ENCODE measurements around the gene LY9.

Gene LY9

DNA sequence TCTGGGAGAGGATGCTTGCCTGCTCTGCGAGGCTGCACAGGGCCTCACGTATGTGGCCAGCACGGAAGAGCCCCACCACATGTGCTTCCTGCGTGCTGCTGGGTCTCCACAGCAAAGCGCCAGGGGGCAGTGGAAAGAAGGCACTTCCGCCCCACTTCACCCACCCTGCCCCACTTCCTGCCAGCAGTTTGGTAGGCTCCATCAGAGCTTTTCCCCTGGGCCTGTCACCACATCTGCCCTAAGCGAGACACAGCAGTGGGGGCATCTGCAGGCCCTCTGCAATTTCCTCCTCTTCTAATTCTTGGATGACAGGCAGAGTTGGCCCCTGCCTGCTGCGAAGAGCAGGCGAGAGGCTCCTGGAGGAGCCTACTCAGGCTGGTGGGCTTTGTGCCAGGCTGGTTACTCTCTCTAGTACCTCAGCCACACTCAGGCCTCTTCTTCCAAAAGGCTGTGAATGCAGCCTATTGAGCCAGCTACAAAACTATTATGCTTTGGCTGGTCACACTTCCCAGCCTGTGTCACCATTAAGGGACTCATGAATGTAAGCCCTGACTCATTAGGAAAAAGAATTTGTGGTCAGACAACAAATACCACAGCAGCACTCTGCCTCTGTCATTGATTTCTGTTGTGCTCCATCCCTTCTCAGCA lies 41.7 kb downstream of the LY9 start:
- DNase-seq: no peak

DNA sequence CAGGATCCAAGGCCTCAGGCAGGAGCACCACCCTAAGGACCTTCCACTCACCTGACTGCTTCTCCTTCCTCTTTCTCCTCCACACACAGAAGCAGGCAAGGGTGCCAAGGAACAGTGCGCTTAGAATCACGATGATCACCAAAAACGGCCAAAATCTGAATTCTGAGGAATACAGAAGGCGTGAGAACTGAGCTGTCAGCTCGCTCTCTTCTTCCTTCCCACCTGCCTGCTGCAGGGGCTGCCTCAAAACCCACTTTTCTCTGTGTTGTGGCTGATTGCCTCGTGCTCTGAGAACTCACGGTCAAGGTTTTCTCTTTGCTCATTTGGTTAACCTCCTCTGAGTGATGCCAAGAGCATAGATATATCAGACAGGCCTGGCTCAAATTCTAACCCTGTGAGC lies 42.9 kb downstream of the LY9 start:
- DNase-seq: no peak

DNA sequence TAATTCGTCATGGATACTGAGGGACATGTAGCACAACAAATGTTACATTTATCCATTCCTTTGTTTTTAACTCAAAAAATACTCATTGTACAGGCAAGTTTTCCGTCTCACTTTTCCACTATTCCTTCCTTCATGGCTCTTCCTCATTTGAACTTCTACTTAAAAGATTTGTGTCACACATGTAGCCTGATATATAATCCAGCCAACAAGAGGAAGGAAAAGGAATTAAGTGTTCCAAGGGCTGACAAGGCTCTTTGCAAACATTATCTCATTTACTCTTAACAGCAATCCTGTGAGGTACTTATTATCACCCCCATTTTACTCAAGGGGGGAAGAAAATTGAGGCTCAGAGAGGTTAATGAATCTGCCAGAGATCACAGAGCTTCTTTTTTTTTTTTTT lies 43.8 kb downstream of the LY9 start:
- DNase-seq: no peak

DNA sequence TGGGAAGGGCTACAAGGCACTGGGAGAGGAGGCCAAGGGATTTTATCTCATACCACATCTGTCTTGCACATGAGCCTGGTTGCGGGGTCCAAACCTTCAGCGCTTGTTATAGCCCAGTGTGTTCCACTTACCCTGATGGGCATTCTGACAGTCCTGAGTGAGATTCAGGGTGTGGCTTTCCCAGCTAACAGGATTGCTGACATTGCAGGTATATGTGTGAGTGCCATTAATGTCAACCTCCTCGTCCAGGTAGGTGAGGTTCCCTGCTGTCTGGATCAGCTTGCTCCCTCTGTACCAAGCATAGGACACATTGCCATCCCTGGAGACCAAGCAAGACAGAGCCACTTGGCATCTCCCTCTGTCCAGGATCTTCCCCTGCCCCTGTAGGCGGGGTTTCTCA lies 45.1 kb downstream of the LY9 start:
- DNase-seq: no peak

DNA sequence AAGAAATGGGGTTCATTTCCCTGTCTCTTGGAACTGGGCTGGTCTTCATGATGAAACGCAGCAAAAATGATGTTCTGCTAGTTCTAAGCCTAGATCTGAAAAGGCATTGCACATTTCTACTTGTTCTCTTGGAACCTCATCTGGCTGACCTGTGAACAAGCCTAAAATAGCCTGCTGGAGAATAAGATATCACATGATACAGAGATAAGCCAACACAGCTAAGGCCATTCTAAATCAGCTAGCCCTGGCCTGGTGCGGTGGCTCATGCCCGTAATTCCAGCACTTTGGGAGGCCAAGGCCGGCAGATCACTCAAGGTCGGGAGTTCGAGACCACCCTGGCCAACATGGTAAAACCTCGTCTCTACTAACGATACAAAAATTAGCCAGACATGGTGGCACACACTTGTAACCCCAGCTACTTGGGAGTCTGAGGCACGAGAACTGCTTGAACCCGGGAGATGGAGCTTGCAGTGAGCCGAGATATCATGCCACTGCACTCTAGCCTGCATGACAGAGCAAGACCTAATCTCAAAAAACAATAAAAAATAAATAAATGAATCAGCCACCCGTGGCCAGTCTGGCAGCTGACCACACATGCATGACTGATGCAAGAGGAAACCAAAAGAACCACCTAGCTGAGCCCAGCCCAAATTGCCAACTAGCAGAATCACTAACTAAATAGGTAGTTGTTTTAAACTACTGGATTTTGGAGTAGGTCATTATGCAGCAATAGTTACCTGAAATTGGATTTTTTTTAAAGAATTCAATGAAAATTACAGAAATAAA lies 48.7 kb downstream of the LY9 start:
- DNase-seq: no peak

DNA sequence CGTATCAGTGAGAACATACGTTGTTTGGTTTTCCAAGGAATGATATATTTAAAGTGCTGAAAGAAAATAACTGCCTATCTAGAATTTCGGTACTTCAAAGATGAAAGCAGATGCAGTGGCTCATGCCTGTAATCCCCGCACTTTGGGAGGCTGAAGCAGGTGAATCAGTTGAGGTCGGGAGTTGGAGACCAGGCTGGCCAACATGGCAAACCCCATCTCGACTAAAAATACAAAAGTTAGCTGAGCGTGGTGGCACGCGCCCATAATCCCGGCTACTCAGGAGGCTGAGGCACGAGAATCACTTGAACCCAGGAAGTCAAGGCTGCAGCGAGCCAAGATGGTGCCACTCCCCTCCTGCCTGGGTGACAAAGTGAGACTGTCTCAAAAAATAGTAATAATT lies 50.3 kb downstream of the LY9 start:
- no peak for DNase-seq

DNA sequence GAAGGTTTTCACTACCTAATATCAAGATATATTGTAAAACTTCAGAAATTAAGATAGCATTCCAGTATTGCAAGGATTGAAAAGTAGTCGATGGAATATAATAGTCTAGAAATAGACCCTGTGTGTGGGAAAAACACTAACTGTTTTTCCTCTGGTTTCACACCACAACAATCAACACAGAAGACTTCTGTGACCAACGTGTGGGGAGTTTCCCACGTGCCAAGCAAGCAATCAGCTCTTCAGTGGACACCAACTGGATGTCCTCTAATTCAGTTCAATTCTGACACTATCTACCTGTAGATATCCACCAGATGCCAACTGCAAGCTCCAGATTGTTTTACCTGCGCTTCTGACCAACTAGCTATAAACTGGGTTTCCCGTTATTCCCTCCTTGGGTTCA lies 54.6 kb downstream of the LY9 start:
- DNase-seq: no peak

DNA sequence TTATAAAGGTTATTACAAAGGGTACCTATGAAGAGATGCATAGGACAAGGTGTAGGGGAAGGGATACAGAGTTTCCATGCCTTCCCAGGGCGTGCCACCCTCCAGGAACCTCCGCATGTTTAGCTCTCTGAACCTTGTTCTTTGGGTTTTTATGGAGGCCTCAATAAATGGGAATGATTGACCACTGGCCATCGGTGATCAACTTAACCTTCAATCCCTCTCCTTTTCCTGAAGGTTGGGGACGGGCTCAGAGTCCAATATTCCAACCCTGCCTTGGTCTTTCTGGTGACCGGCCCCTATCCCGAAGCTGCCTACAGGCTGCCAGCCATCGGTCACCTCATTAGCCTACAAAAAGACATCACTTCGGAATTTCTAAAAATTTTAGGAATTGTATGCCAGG lies 55.0 kb downstream of the LY9 start:
- no peak for DNase-seq

DNA sequence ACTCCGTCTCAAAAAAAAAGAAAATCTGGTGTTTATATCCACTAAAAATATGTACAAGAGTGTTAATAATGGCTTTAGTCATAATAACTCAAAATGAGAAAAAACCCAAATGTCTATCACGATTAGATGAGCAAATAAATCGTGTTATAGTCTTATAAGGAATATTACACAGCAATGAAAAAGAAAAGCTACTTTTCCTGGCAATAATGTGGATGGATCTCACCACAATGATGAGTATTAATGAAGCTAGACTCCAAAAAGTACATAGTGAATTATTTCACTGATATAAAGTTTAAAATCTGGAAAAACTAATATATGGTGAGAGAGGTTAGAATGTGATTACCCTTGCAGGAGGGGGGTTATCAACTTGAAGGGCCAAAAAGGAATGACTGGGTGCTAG lies 57.0 kb downstream of the LY9 start:
- DNase-seq: no peak

DNA sequence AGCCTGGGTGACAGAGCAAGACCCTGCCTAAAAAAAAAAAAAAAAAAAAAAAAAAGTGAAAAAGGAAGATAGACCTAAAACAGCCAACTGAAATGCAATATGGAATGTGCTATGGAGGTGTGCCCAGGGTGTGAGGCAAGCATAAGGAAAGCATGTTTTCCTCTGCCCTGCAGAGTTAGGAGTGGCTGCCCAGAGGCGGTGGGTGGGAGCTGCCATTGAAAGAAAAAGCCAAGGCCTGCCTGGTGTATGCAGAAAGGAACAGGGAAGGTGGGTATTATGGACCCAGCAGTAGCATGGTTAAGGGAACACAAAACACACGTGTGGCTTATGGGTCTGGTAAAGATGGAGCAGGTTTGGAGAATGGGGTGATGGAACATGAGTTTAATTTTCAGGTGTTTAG lies 57.8 kb downstream of the LY9 start:
- DNase-seq: no peak

DNA sequence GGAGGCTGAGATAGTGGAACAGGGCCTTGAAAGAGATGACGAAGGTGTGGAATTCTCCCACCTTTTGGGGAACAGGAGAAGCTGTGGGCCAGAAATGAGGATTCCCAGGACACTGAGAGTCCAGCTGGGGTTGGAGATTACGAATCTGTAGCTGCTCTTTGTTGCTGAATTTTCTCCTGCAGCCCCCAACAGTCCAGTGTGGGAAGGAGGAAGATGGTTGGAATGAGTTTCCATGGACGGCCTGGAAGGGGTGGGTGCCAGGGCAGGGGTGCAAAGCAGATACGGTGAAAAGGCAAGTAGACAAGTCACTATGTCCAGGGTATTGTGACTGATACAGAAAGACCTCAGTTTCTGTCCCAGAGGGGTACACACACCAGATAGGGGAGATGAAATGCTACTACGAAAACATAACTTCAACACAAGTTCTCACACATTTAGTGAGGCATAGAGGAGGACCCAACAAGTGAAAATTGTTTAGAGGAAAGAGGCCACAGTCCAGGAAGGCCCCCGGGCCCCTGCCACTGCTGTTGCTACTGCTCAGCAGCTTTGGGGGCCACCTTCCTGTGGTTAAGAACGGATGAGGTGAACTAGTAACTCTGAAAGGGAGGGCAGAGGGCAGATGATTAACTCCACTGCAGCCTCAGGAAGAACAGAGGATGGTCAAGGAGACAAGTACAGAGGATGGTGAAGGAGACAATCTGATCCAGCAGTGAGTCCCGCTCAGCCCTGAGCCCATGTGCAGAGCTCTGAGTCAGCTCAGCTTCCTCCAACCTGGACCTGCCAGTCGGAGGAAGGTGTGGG lies 59.4 kb downstream of the LY9 start:
- DNase-seq: no peak

DNA sequence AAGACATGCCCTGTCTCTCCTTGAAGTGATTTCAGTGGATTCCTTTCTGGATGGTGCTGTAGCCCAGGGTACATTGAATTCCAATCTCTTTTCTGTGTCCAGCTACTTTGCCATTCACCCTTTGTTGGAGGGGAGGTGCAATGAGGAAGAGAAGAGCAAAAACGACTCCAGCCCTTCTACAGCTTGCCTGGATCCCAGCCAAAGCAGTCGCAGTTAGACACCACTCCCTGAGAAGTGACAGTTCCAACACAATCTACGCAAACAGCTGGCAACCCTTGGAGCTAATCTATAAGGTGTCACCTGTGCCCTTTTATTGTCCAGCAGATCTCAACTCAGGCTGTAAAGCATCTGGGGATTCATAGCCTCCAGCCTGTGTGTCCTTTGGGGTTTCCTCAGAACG lies 62.1 kb downstream of the LY9 start:
- DNase-seq: no peak

DNA sequence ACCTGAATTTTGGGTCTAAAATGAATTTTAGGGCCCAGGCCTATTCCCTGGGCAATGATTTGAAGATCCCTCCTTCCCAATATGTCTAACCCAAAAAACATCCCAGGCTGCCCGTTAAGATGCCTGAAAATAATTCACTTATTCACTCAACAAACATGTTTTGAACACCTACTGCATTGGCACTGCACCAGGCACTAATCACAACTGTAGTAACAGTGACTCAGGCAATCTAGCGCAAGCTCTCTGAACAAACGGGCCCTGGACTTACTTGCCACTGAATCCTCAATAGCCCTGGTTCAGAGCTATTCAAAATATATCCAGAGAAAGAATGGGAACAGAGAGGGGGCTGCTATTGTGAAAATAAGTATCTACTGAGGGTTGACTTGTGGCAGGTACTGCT lies 62.5 kb downstream of the LY9 start:
- DNase-seq: no peak

DNA sequence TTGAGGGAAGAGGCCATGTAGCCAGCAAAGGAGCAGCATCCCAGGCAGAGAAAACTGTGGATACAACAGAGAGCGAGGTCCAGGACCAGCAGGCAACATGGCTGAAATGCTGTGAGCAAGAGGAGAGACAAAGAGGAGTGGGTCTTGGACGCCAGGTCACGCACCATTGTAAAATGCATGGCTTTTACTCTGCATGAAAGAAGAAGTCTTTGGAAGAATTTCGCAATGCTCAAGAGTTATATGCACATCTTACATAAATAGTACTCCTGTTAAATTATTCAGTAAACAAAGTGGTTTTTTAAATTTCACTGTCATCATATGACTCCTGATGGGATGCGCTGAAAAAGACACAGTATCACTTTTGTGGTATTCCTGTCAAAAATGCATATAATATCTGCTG lies 63.2 kb downstream of the LY9 start:
- no peak for DNase-seq

DNA sequence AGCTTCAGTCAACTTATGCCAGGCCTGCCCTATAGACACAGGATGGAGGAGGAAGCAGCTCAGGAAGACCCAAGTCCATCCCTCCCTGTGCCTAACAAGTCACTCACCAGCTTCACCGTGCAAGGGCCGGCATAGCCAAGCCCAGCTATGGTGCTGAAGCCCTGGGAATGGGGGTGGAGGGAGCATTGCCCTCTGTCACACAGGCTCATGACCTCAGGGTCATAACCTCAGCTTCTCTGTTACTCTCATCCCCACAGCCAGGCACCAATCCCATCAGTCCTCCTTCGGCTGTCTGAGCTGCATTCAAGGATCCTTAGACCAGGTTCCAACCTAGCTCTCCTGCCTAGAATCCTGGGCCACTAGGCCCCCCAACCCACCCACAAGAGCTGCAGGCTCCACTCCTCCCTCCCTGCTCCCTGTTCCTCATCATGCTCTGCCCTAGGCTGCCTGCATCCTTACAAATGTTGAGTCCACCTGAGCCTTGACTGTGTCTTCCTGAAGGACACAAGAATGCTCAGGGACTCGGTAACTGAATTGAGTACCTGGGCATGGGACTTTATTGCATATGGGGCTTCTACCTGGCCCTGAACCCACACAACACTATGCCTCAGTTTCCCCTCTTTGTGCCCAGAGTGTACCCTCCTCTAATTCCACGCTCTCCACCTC lies 65.0 kb downstream of the LY9 start:
- DNase-seq: no peak

DNA sequence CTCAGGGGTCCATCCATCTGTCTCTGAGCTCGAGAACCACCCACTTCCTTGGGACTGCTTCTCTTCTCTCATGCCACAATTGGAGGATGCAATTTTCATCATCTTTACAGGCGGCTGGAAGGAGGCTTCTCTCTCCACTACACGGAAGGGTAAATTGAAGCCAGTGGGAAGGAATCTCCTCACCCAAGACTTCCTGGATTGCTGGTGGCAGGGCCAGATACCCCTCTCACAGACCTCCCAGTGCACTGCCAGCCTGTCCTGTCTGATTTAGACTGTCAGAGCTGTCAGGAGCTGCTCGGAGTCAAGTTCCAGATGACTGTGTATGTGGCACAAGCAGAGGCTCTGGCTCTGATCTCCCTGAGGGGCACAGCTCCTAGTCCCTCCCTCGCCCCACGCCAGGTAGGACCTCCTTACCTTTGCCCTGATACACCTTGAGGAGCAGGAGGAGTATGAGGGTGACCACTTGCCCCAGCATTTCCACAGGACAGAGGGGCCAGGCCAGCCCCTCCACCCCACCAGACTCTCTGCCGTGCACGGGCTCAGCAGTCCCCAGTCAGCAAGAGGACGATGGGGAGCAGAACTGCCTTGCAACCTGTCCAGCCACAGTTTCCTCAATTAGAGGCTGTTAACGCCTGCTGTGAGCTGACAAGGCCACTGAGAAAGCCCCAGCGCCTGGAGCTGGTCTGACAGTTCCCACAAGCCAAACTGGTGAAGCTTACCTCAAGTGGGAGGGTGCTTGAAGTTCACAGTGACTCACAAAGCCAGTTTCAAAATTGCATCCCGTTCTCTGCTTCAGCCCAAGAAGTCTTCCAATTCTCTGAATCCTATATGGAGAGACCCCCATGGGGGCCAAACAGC lies 66.5 kb downstream of the LY9 start, which contains the start of gene CD244:
TSS of gene CD244 (minus strand) at position 685 of the 858 bp plus-strand sequence. CDS start at position 475, 210 bp downstream.
- no peak for DNase-seq

DNA sequence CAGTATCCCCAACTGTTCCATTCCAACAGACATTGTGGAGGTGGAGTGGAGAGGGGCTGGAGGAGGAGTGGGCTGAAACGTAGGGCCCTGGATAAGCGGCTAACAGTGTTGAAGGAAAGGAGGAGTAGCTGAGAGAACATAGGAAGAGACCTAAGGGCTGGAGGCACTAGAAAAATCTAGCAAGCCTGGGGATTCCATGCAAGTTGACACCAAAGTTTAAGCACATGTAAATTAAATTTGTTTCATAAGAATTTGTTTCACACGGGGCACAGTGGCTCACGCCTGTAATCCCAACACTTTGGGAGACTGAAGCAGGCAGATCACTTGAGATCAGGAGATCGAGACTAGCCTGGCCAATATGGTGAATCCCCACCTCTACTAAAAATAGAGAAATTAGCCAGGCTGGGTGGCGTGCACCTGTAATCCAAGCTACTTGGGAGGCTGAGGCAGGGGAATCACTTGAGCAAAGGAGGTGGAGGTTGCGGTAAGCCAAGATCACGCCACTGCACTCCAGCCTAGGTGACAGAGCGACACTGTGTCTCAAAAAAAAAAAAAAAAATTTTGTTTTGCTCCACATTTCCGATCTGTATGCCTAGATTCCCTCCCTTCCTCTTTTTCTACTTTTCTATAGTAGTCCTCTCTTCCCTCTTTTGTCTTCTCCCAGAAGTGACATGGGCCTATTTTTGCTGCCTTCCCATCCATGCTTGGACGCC lies 67.2 kb downstream of the LY9 start:
- no peak for DNase-seq

DNA sequence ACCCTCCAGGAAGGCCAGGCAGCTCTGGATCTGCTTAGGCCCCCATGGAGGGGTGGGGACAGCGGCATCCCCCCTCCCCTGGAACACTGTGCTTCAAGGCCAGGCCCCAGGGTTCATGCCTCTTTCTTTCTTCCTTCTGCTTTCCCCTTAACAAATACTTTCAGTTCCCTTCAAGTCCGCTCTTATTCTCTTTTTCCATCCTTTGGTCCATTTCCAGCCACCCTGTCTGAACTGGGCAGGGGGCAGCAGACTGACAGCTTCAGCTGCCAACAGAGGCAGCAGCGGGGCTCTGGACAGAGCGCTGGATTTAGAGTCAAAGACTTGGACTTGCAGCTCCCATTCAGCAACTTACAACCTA lies 67.8 kb downstream of the LY9 start:
- DNase-seq: no peak

DNA sequence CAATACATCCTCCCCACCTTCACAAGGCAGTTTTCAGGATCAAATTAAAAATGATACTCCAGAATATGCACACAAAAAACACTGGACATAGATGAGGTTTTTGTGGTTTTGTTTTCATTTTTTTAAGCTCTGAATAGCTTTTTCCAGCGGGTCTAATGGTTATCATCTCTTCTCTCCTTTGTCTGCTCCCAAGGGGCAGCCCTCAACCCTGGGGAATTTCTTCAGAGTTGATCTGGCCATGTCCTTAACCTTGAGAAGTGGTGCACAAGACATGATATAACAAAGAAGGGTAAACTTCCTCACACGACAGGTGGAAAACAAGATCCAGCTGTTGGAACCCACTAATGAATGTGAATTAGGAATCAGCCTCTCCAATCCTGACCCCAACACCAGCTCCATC lies 68.2 kb downstream of the LY9 start:
- no peak for DNase-seq

DNA sequence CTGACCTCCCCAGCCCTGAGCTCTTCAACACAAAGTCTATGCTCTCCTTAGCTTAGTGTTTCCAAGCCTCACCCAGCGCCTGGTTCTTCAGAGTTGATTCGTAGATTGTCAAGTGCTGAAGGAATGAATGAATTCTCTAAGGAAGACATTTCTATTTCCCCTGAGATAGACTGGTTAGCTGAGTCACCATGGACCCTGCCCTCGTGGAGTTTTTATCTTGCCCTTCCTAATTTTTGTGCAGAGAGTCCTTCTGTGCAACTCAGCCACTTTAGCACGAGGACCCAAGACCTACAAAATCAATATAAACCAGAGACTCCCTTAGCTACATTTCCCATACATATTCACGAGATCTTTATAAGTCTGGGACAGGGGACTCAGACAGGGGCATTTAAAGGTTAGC lies 69.4 kb downstream of the LY9 start:
- DNase-seq: no peak

DNA sequence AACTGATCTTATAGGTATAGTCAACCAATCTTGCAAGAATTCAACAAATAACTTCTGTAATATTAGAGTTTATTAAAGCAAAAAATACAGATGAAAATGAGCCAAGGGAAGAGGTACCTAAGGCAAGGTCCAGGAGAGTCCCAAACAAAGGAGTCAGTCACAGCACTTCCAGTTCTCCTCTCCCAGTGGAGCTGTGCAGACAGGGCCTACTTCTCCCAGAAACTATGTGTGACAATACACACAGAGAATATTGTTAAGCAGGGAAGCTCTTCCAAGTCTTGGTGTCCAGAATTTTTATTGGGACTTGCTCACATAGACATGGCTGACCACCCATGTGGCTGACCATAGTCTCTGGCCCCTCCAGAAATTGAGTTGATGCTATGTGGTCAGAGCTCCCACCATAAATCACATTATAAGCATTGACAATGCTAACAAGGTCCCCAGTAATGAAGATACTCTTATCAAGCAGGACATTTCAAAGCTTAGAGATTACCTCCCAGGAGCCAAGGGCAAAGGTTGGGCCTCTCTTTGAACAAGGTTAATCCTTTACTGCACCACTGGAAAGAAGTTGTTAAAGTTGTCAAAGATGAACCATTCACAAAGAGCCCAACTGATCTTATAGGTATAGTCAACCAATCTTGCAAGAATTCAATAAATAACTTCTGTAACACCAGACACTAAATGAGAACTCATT lies 70.2 kb downstream of the LY9 start:
- no peak for DNase-seq

All from NCI-H1048 (cell line).